Right kidney (tissue), 1 donor: Measurements from ENCODE around the gene SFXN2.
"Not testable (repeated sequence)": the region's sequence is repeated elsewhere in the genome, so short reads cannot be mapped to it uniquely, and the experiment has no call there.

Experiments used
- DNase-seq: peaks from one replicate; pipeline ENCODE4 v3.0.0-alpha.2; 2016

Gene SFXN2

GRCh38 chr10:102720337-102720736, 5.9 kb downstream of the SFXN2 start:
- DNase-seq = no peak

GRCh38 chr10:102720775-102721301, 6.4 kb downstream of the SFXN2 start:
- no peak for DNase-seq

- no peak for DNase-seq
These were observed 7.5 kb downstream of the SFXN2 start for GRCh38 chr10:102721954-102722353.

GRCh38 chr10:102723989-102724388, 9.6 kb downstream of the SFXN2 start:
- no peak for DNase-seq

- DNase-seq = no peak
These were observed 11.8 kb downstream of the SFXN2 start for GRCh38 chr10:102726274-102726673.

- no peak for DNase-seq
These were observed 12.8 kb downstream of the SFXN2 start for GRCh38 chr10:102727037-102727818.

- DNase-seq = peak; percentile 63
These were observed 14.9 kb downstream of the SFXN2 start for GRCh38 chr10:102729029-102730026.

- DNase-seq = no peak
These were observed 16.9 kb downstream of the SFXN2 start for GRCh38 chr10:102731222-102731800.

GRCh38 chr10:102732661-102733060, 18.2 kb downstream of the SFXN2 start:
- no peak for DNase-seq

GRCh38 chr10:102735065-102735562, 20.7 kb downstream of the SFXN2 start:
- no peak for DNase-seq

- DNase-seq = no peak
These were observed 24.3 kb downstream of the SFXN2 start for GRCh38 chr10:102738692-102739121.

- no peak for DNase-seq
These were observed 25.8 kb downstream of the SFXN2 start for GRCh38 chr10:102740229-102740628.

GRCh38 chr10:102741726-102742237, 27.3 kb downstream of the SFXN2 start:
- no peak for DNase-seq

- not testable (repeated sequence) for DNase-seq
These were observed 27.9 kb downstream of the SFXN2 start for GRCh38 chr10:102742313-102742712.

GRCh38 chr10:102743078-102743587, 28.7 kb downstream of the SFXN2 start:
- DNase-seq = no peak

- DNase-seq = peak; percentile 87
These were observed 29.3 kb downstream of the SFXN2 start, which contains the start of gene WBP1L for GRCh38 chr10:102743588-102744373. TSS of gene WBP1L (plus strand) at chr10:102743948. CDS start at chr10:102744054, 106 bp downstream.

- peak; percentile 56 for DNase-seq
These were observed 30.1 kb downstream of the SFXN2 start for GRCh38 chr10:102744374-102745051.

- DNase-seq = no peak
These were observed 30.7 kb downstream of the SFXN2 start for GRCh38 chr10:102745157-102745556.

GRCh38 chr10:102752266-102752930, 38.0 kb downstream of the SFXN2 start:
- DNase-seq = no peak
